ENCODE data around the gene TCF15.
"Not testable (repeated sequence)": the region's sequence is repeated elsewhere in the genome, so short reads cannot be mapped to it uniquely, and the experiment has no call there.

Gene TCF15

DNA sequence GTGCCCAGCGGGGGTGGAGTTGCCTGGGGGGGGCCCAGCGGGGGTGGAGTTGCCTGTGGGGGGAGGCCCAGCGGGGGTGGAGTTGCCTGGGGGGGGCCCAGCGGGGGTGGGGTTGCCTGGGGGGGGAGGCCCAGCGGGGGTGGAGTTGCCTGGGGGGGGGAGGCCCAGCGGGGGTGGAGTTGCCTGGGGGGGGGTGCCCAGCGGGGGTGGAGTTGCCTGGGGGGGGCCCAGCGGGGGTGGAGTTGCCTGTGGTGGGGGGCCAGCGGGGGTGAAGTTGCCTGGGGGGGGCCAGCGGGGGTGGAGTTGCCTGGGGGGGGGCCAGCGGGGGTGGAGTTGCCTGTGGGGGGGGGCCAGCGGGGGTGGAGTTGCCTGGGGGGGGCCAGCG is 31.9 kb upstream of the TCF15 start:
- DNase-seq (ENCODE audit: low read depth), result not testable (repeated sequence)

DNA sequence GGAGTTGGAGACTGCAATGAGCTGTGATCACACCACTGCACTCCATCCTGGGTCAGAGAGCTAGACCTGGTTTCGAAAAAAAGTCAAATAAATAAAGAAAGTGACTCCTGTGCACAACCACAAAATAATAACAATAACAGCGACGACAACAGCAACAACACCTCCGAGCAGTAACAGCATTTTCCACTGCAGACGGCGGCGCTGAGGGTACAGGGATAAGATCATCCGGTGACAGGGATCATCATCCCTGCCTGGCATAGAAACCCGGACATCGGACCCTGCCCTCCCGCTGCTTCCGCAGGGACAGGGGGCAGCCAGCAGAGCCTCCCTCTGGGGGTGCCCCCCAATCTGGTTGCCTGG is 31.4 kb upstream of the TCF15 start:
- no peak for DNase-seq (ENCODE audit: low read depth)

DNA sequence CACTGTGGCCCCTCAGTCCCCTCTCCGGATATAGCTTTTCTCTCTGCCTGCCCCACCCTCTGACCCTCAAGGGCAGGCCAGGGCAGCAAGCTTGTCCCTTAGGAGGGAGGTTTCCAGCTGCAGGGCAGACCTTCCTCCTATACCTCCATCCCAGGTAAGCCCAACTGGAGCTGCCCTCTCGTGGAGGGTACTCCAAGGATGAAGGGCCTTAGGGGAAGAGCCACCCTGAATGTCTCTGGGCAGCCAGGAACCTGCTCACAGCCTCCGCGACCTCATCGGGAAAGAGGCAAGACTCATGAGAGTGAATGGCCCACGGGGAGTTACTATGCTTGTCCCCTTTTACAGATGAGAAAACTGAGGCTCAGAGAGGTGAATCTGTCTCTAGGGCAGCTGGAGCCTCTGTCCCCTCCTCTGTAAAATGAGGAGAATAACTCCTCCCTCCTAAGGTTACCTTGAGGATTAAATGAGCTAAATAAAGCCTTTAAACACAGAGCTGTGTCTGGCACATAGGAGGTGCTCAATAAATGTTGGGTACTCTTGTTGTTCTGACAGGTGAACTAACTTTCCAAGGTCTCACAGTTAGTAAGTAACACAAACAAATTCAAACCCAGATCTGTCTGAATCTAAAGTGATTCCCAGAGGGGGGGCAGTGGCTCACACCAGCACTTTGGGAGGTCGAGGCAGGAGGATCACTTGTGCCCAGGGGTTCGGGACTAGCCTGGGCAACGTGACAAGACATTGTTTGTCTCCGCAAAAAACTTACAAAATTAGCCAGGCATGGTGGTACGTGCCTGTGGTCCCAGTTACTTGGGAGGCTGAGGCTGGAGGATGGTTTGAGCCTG is 30.8 kb upstream of the TCF15 start:
- no peak for DNase-seq (ENCODE audit: low read depth)

DNA sequence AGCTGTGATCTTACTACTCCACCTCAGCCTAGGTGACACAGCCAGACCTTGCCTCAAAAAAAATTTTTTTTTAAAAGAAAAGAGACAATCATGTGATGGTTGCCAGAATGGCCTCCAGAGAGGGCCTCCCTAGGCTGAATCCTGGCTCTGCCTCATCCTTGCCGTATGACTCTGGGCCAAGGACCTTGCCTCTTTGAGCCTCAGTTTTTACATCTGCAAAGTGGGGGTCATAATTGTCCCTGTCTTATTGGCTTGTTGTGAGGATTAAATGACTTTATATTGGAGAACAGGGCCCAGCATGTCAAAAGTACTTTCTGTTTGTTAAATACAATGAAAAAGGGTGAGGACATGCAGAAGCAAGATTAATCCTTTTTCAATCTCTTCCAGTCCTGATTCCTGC is 28.5 kb upstream of the TCF15 start:
- no peak for DNase-seq (ENCODE audit: low read depth)

DNA sequence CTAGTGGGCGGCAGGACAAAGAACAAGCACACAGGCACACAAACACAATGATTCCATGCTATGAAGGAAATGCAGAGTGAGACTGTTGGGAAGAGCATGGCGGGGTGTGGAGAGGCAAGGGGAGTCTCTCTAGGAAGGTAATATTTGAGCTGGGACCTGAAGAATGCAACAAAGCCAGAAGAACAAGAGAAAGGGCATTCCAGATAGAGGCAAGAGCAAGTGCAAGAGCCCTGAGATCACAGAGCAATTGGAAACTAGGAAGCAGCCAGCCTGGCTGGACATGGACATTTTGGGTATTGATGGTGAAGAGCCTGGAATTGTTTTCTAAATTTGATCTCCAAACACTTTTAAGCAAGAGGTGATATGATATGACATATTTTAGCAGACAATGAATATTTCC is 27.4 kb upstream of the TCF15 start:
- DNase-seq (ENCODE audit: low read depth), result no peak

DNA sequence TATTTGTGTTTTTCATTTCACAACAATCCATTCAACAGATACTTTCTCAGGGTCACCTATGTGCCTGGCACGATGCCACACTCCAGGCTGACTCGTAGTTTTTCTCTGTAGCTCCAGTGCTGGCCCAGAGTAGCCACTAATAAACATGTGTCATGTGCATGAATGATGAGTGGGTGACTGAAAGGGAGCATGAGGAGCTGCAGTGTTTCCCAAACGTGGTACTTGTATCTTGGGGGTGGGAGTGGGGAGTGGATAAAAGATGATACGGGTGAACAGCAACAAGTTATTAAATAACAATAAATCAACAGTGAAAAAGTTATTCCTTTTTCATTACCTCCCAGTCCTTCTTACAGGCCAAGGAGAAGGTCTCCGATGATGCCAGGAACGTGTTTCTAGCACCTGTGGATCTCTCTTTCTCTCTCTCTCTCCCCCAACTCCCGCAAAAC is 25.8 kb upstream of the TCF15 start:
- DNase-seq (ENCODE audit: low read depth), result no peak

DNA sequence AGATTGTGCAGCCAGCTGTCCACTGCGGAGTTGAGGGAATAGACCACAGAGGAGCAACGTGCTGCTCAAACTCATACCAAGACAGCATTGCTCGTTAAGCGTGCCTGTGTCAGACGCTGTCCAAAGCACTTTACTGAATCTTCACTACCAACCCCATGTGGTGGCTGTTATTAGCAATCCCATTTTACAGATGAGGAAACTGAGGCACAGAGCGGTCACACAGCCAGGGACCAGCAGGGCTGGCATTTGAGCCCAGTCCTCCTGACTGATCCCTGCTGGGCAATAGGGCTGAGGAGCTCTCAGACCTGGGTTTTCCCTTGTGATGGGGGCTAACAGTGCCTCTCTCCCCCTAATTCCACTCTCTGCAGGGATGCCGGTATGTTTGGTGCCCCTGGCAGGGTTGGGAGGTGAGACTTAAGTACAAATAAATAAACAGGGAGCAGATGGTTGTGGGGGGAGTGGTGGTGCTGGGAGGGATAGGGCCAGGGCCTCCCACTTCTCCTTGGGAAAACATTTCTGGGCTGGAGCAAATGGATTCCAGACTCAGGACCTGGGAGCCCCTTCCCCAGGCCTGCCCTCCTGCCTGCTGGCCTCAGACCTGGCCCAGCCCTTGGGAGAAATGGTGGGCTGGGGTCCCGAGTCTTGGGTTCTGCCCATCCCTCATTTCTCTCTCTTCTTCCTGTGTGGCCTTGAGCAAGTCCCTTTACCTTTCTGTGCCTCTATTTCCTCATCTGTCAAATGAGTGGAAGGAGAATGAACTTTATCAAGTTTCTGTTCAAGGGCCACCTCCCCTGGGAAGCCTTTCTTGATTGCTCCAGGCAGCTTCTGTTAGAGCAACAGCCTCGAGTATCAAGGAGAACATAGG is 25.2 kb upstream of the TCF15 start:
- no peak for DNase-seq (ENCODE audit: low read depth)

DNA sequence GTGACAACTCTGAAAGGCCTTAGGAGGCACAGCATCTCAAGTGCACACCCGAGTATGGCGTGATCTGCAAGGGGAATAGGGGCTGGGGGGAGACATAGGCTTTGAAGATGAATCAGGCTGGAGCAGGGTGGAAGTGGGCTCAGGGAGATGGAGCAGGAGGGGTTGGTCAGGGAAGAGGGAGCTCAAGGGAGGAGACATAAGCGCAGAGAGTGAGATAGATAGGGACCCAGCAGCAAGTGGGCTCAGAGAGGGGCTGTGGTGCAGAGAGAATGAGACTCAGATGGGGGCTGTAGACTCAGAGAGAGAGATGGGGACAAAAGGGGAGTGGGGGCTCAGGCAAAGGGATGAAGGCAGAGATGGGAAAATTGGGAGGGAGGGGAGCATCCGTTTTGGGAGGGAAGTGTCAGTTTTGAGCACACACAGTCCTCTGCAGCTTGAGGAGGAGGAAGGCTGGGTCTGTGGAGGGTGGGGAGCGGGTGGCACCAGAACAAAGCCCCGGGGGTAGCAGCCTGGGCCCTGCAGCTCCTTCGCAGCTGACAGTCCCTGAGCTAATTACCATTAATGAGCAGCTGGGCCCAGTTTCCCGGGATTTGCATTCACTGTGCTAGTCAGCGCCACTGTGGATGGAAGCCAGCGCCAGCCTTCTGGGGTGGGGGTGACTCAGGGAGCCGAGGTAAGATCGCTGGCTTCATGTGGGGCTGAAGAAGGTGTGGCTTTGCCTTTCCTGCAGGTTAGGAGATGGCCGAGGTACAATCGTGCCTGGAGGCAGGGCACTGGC is 24.2 kb upstream of the TCF15 start:
- no peak for DNase-seq (ENCODE audit: low read depth)

DNA sequence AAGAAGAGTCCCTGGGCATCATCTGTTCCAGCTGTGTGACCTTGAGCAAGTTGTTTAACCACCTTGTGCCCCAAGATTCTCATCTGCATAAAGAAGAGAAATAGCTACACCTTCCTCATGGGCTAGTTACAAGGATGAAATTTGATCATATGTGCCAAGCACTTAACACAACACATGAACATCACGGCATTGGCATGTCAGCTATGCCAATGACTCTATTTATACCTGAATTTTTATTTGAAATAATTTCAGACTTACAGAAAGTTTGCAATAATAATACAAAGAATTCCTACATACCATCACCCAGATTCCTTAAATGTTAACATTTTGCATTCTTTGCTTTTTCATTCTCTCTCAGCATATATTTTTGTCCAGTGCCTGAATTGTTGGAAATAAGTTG is 21.0 kb upstream of the TCF15 start:
- DNase-seq (ENCODE audit: low read depth), result no peak

DNA sequence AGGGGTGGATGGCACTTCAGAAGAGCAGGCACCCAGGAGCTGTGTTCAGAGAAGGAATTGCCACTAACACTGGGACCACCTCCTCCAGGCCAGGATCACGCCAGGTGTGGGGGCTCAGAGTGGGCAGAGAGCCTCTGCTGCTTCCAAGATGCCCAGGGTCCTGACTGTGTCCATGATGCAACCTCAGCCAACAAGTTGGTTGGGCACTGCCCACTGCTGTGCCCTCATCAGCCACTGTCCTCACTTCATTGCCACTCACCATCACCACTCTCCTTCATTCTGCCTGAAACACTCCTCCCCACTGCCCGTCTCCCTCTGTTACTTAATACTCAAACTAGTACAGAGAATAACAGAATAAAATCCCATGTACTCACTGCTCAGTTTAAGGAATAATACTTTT is 16.5 kb upstream of the TCF15 start:
- DNase-seq (ENCODE audit: low read depth), result no peak

DNA sequence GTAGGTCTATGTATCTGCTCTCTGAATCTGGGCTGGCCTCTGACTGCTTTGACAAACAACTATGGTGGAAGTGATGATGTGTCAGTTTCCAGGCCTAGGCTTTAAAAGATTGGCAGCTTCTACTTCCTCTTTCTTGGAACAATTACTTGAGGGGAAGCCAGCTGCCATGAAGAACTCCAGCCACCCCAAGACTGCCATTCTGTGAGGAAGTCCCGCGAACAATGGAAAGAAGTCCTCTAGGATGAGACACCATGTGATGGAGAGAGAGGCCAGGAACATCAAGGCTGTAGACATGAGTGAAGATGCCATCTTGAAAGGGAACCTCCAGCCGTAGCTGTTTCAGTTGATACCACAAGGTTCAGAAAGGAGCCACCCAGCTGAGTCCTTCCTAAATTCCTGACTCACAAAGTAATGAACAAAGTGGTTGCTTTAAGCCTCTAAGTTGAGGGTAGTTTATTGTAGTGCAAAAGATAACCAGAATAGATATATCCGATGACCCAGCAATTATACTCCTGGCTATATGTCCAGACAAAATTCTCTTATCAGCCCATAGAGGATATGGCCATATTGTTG is 15.3 kb upstream of the TCF15 start:
- DNase-seq (ENCODE audit: low read depth), result no peak

DNA sequence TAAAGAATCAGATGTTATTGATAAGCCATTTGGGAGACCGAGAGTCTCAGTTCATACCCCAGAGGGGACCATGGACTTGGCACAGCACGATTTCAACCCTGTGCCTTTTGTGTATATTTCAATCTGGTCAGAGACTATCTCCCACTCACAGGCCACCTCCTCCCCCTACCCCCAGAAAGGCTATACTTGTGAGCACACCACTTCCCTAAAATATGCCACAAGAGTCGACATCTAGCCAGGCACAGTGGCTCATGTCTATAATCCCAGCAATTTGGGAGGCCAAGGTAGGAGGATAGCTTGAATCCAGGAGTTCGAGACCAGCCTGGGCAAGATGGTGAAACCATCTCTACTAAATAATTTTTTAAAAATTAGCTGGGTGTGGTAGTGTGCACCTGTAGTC is 13.6 kb upstream of the TCF15 start:
- no peak for DNase-seq (ENCODE audit: low read depth)

DNA sequence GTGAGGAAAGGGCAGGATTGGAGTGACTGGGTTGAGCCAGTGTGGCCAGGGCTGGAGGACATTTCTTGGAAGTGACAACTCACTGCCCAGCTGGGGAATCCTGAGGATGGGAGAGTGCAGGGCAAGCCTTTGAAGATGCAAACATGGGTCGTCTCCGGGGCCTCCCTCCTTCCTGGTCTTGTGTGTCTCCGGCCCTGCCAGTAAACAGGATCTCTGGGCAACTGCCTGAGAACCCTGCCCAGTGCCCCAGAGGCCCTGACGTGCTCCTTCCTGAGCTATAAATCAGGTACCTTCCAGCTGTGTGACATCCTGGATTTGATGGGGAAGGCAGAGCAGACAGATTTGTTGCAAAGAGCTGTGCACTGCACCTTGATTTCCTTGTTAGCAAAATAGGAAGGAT is 12.9 kb upstream of the TCF15 start:
- no peak for DNase-seq (ENCODE audit: low read depth)

DNA sequence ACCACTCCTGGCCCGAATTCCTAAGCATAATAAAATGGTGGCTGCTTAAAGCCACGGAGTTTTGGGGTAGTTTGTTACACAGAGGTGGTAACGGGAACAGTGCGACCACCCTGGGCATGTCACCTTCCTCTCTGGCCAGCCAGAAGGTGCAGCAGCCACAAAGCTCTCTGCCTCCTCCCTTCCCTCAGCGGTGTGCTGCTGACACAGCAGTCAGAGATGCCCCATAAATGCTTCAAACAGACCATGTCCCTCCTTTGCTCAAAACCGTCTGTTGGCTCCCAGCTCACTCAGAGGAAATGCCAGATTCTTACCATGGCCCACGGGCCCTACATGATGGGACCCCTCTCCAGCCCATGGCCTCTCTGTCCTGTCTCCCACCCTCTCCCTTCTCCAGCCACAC is 12.1 kb upstream of the TCF15 start:
- DNase-seq (ENCODE audit: low read depth), result no peak

DNA sequence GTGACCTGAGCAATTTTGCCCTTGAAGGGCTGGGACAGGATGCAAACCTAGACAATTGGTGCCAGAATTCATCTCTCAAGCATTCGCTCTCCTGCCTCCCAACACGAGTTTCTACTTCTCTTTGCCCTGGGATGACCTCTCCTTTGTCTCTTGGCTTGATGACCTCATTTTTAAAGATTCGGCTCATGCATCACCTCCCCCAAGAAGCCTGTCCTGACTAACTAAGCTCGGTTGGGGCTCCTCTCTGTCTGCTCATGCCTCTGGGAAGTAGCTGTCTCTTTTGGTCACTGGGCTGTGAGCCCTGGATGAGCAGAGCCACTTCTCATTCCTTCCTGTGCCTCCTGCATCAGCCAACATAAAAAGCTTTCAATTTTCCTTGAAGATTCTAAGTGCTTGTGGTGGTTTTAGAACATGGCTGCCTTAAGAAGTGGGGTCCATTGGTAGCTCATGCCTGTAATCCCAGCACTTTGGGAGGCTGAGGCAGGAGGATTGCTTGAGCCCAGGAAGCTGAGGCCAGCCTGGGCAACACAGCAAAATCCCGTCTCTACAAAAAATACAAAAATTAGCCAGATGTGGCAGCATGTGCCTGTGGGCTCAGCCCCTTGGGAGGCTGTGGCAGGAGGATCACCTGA is 11.1 kb upstream of the TCF15 start:
- DNase-seq (ENCODE audit: low read depth), result no peak

DNA sequence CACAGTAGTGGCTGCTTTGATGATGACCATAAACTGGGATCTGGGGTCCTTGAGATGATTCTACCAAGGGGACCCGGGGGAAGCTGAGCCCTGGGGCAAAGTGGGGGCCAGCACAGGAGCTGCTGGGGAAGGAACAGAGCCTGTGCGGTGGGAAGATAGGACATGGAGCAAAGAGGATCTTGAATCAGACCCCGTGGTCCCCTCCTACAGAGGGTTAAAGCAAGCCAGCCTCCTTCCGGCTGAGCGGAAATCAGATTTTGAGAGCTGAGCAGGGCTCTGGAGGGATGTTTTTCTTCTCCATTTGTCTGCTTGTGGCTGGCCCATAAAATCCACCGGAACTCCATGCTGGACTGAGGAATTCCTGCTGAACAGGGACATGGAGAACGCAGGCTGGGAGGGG is 10.1 kb upstream of the TCF15 start:
- no peak for DNase-seq (ENCODE audit: low read depth)

DNA sequence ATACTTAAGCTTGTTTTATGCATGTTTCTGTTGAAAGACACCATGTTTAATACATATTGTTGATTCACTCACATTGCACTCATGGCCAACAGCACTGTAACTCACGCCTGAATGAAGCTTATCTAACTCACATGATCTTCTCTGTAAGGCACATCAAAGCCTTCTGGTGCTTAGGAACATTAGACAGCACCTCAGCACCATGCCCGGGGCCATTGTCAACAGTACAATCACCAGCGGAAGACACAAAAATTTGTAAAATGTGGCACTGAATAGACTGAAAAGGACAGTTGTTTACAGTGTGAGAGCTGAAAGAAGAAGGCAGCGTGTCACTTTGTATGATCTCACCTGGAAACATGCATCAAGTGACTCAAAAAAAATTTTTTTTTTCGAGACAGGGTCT is 8.9 kb upstream of the TCF15 start:
- no peak for DNase-seq (ENCODE audit: low read depth)

DNA sequence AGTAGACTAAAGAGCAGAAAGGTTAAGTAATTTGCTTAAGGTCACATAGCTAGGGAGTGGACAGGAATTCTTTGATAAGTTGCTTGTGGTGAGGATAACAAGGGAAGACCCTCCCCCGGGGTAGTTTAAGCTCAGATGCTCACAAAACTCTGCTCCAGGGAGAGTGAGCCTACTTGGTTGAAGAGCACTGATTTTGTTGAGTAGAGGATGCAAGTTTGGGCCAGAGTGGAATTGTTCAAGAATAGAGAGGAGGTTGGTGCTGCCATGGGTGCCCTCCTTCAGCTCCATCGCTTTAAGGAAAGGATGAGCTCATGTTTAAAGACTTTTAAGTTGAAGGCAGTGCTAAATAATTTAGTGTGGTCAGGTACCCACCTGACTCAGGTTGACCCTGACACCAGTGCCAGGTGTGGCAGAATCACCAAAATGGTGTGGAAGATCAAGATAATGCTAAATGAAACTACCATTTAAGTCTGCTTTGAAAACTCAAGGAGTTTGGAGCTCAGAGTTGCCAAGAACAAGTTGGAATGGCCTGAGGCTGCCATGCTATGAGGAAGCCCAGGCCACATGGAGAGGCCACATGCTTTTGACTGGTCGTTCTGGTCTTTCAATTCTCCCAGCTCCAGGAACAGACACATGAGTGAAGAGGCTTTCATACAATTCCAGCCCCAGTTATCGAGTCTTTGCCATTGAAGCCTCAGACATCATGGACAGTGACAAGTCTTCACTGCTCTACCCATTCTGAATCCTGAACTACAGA is 8.0 kb upstream of the TCF15 start:
- DNase-seq (ENCODE audit: low read depth), result no peak

DNA sequence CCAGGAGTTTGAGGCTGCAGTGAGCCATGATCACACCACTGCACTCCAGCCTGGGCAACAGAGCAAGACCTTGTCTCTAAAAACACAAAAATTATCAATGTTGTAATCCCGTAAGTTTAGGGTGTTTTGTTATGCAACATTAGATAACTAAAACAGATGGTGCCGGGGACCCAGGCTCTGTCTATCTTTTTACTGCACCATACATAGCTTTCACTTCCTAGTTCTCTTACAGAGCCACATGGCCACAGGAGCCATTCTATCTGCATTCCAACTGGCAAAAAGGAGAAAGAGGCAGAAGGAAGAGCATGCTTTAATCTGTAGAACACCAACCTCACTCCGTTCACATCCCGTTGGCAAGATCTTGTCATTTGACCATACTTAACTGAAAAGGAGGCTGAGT is 5.4 kb upstream of the TCF15 start:
- DNase-seq (ENCODE audit: low read depth), result no peak

DNA sequence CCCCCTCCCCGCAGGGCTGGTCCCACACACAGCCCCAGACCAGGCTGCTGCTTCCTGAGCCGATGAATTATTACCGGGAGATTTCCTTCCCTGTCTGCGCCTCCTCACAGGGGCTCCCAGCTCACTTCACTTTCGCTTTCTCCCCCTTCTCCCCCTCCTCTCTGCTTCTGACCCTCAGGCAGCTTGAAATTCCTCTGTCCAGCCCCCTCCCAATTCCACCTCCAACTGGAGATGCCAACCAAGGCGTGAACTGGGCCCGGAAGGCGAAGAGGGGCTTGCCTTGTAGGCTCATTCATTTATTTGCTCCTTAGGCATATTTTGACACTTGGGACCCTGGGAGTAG is 1.7 kb upstream of the TCF15 start:
- DNase-seq (ENCODE audit: low read depth), result no peak
